ENCODE data around the gene LRIF1.

Gene LRIF1

GRCh38 chr1:110914676-110915075 lies 49.0 kb downstream of the LRIF1 start:
- Histone ChIP-seq H3K27me3 (ENCODE audit: low read depth, low read length) (no peaks in the 10 kb centered on the region), H3K36me3 (ENCODE audit: control insufficient read depth in 1 of 2, insufficient read depth in 2 of 2, low read length in 2 of 2) (no peaks in the 10 kb centered on the region), H3K4me3 (ENCODE audit: low read depth in 1 of 2, low read length in 2 of 2) (no peak overlapping the region), H3K4me1 (ENCODE audit: control insufficient read depth in 1 of 2, insufficient read depth in 2 of 2, low read length in 2 of 2) (no peaks in the 10 kb centered on the region), H3K27ac (ENCODE audit: low read length) (no peak overlapping the region), H3K9me3 (ENCODE audit: control insufficient read depth in 1 of 2, low read length in 2 of 2) (peaks cover 0 to 3% of the 10 kb centered on the region in 2 donors)

GRCh38 chr1:110912784-110913183 lies 50.9 kb downstream of the LRIF1 start:
- Histone ChIP-seq H3K36me3 (ENCODE audit: control insufficient read depth in 1 of 2, insufficient read depth in 2 of 2, low read length in 2 of 2) (no peaks in the 10 kb centered on the region), H3K4me1 (ENCODE audit: control insufficient read depth in 1 of 2, insufficient read depth in 2 of 2, low read length in 2 of 2) (no peaks in the 10 kb centered on the region), H3K27me3 (ENCODE audit: low read depth, low read length) (no peaks in the 10 kb centered on the region), H3K4me3 (ENCODE audit: low read depth in 1 of 2, low read length in 2 of 2) (no peak overlapping the region), H3K27ac (ENCODE audit: low read length) (no peak overlapping the region), H3K9me3 (ENCODE audit: control insufficient read depth in 1 of 2, low read length in 2 of 2) (peaks cover 0 to 3% of the 10 kb centered on the region in 2 donors)

- Histone ChIP-seq H3K27ac (ENCODE audit: low read length) (no peak overlapping the region), H3K27me3 (ENCODE audit: low read depth, low read length) (no peaks in the 10 kb centered on the region), H3K4me3 (ENCODE audit: low read depth in 1 of 2, low read length in 2 of 2) (no peak overlapping the region), H3K4me1 (ENCODE audit: control insufficient read depth in 1 of 2, insufficient read depth in 2 of 2, low read length in 2 of 2) (no peaks in the 10 kb centered on the region), H3K9me3 (ENCODE audit: control insufficient read depth in 1 of 2, low read length in 2 of 2) (no peaks in the 10 kb centered on the region), H3K36me3 (ENCODE audit: control insufficient read depth in 1 of 2, insufficient read depth in 2 of 2, low read length in 2 of 2) (no peaks in the 10 kb centered on the region)
Measured at GRCh38 chr1:110903853-110904500, 59.7 kb downstream of the LRIF1 start.

- no peak overlapping the region for H3K27ac ChIP-seq (ENCODE audit: low read length)
- H3K4me3 ChIP-seq (ENCODE audit: low read depth in 1 of 2, low read length in 2 of 2), result no peak overlapping the region
- H3K27me3 ChIP-seq (ENCODE audit: low read depth, low read length), result no peaks in the 10 kb centered on the region
- no peaks in the 10 kb centered on the region for H3K36me3 ChIP-seq (ENCODE audit: control insufficient read depth in 1 of 2, insufficient read depth in 2 of 2, low read length in 2 of 2)
- H3K9me3 ChIP-seq (ENCODE audit: control insufficient read depth in 1 of 2, low read length in 2 of 2), result no peaks in the 10 kb centered on the region
- H3K4me1 ChIP-seq (ENCODE audit: control insufficient read depth in 1 of 2, insufficient read depth in 2 of 2, low read length in 2 of 2), result no peaks in the 10 kb centered on the region
Measured at GRCh38 chr1:110902820-110903463, 60.8 kb downstream of the LRIF1 start.

- peaks cover 0 to 3% of the 10 kb centered on the region in 2 donors for H3K36me3 ChIP-seq (ENCODE audit: control insufficient read depth in 1 of 2, insufficient read depth in 2 of 2, low read length in 2 of 2)
Measured at GRCh38 chr1:110899458-110899843, 64.3 kb downstream of the LRIF1 start.

DNA sequence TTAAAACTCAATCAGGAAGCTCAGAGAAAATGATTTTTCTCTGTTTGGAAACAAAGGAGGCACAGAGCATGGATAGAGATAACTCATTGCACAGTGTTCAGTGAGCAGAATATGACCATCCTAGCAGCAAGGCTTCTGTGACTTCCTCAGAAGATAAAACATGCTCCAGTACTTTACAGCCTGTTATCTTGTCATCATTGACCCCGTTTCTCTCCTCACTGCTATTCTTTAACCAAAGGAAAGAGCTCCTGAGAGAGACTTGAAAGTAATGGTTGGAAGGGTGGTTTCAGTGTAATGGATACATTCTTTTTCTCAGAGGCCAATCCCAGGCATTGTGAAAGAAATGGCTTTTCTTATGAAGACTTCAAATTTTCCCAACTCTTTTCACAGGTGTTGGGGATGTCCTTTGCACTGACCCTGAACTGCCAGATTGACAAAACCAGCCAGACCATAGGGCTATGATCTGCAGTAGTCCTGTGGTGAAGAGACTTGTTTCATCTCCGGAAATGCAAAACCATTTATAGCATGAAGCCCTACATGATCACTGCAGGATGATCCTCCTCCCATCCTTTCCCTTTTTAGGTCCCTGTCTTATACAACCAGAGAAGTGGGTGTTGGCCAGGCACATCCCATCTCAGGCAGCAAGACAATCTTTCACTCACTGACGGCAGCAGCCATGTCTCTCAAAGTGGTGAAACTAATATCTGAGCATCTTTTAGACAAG lies 64.8 kb downstream of the LRIF1 start:
- no peaks in the 10 kb centered on the region for H3K4me1 ChIP-seq (ENCODE audit: control insufficient read depth in 1 of 2, insufficient read depth in 2 of 2, low read length in 2 of 2)

More at GRCh38 chr1:110899458-110899843, 64.3 kb downstream of the LRIF1 start:
- no peaks in the 10 kb centered on the region for H3K4me1 ChIP-seq (ENCODE audit: control insufficient read depth in 1 of 2, insufficient read depth in 2 of 2, low read length in 2 of 2)
- H3K27me3 ChIP-seq (ENCODE audit: low read depth, low read length), result no peaks in the 10 kb centered on the region
- no peak overlapping the region for H3K4me3 ChIP-seq (ENCODE audit: low read depth in 1 of 2, low read length in 2 of 2)
- no peak overlapping the region for H3K27ac ChIP-seq (ENCODE audit: low read length)
- no peaks in the 10 kb centered on the region for H3K9me3 ChIP-seq (ENCODE audit: control insufficient read depth in 1 of 2, low read length in 2 of 2)

DNA sequence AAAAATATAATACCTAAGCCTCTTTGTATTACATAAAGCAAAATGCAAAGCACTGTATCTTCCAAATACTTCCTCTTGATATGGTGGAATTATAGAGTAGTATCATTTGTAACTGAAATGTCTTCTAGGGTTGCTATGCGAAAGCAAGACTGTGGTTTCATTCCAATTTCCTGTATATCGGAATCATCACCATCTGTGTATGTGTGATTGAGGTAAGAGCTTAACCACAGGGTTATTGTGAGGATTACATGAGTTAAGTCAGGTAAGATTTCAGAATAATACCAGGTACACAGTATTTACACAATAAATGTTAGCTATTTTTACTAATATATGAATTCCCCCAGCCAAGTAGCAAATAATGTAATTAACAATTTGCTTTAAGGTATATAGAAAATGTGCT lies 66.0 kb downstream of the LRIF1 start:
- Histone ChIP-seq H3K9me3 (ENCODE audit: control insufficient read depth in 1 of 2, low read length in 2 of 2) (no peaks in the 10 kb centered on the region), H3K4me3 (ENCODE audit: low read depth in 1 of 2, low read length in 2 of 2) (no peak overlapping the region), H3K27me3 (ENCODE audit: low read depth, low read length) (no peaks in the 10 kb centered on the region), H3K36me3 (ENCODE audit: control insufficient read depth in 1 of 2, insufficient read depth in 2 of 2, low read length in 2 of 2) (peaks cover 0 to 3% of the 10 kb centered on the region in 2 donors), H3K27ac (ENCODE audit: low read length) (no peak overlapping the region), H3K4me1 (ENCODE audit: control insufficient read depth in 1 of 2, insufficient read depth in 2 of 2, low read length in 2 of 2) (no peaks in the 10 kb centered on the region)

More for the DNA sequence above, 64.8 kb downstream of the LRIF1 start:
- no peak overlapping the region for H3K4me3 ChIP-seq (ENCODE audit: low read depth in 1 of 2, low read length in 2 of 2)
- no peaks in the 10 kb centered on the region for H3K27me3 ChIP-seq (ENCODE audit: low read depth, low read length)
- H3K27ac ChIP-seq (ENCODE audit: low read length), result no peak overlapping the region
- H3K36me3 ChIP-seq (ENCODE audit: control insufficient read depth in 1 of 2, insufficient read depth in 2 of 2, low read length in 2 of 2), result peaks cover 0 to 3% of the 10 kb centered on the region in 2 donors
- no peaks in the 10 kb centered on the region for H3K9me3 ChIP-seq (ENCODE audit: control insufficient read depth in 1 of 2, low read length in 2 of 2)

All from muscle layer of duodenum (tissue), 2 donors.